HG03064 (cell line): ENCODE measurements around the gene GNB1.

Experiments used
- ATAC-seq: cut with Tn5 transposase; IDR thresholded peaks from one replicate; pipeline ENCODE4 v1.9.1; 2021; ENCODE audit warnings: low read depth; ENCODE audit not compliant: unreplicated experiment

Gene GNB1

GRCh38 chr1:1922956-1923833, 32.3 kb upstream of the GNB1 start:
- no peak for ATAC-seq

GRCh38 chr1:1922702-1922955, 31.7 kb upstream of the GNB1 start:
- no peak for ATAC-seq

- ATAC-seq = no peak
These were observed 31.2 kb upstream of the GNB1 start for GRCh38 chr1:1921901-1922701.

GRCh38 chr1:1921459-1921862, 30.6 kb upstream of the GNB1 start:
- no peak for ATAC-seq

- no peak for ATAC-seq
These were observed 29.9 kb upstream of the GNB1 start for GRCh38 chr1:1920608-1921458.

- no peak for ATAC-seq
These were observed 29.2 kb upstream of the GNB1 start for GRCh38 chr1:1920057-1920607.

- peak; percentile 68 for ATAC-seq
These were observed 28.6 kb upstream of the GNB1 start for GRCh38 chr1:1919304-1920056.

- ATAC-seq = peak; percentile 32
These were observed 28.0 kb upstream of the GNB1 start, which contains the start of gene TMEM52 for GRCh38 chr1:1918901-1919303. Gene TMEM52 (minus strand): TSS chr1:1919279. CDS start chr1:1919265, 14 bp downstream.

GRCh38 chr1:1917995-1918900, 27.4 kb upstream of the GNB1 start:
- no peak for ATAC-seq

GRCh38 chr1:1917304-1917976, 26.6 kb upstream of the GNB1 start:
- ATAC-seq = no peak

- ATAC-seq = no peak
These were observed 26.0 kb upstream of the GNB1 start for GRCh38 chr1:1916851-1917251.

- ATAC-seq = no peak
These were observed 25.3 kb upstream of the GNB1 start for GRCh38 chr1:1915911-1916840.

- no peak for ATAC-seq
These were observed 24.2 kb upstream of the GNB1 start, which contains the start of gene CALML6 for GRCh38 chr1:1914971-1915692. Gene CALML6 (plus strand): TSS chr1:1915260. CDS start chr1:1915281, 21 bp downstream.

GRCh38 chr1:1914101-1914970, 23.4 kb upstream of the GNB1 start:
- ATAC-seq = no peak

GRCh38 chr1:1911350-1912041, 20.6 kb upstream of the GNB1 start:
- ATAC-seq = no peak
